Trophoblast cell (in vitro differentiated cells and primary cell): ENCODE results near the gene PIGL.

Experiments used
- DNase-seq, 2 donors: peaks; one replicate each; pipeline ENCODE4 v3.0.0-alpha.2; 2016
- H2AFZ ChIP-seq: 2 replicates; pipeline ENCODE4 v1.6.1; 2013; ENCODE audit warnings: low read length, moderate library complexity, mild to moderate bottlenecking; ENCODE audit not compliant: insufficient read depth, poor library complexity
- H2AK5ac ChIP-seq: 2 replicates; pipeline ENCODE4 v1.6.1; 2013; ENCODE audit warnings: mild to moderate bottlenecking, low read length
- H2BK120ac ChIP-seq: 2 replicates; pipeline ENCODE4 v1.6.1; 2013; ENCODE audit warnings: low read length, mild to moderate bottlenecking, moderate library complexity; ENCODE audit not compliant: insufficient read depth, poor library complexity
- H2BK12ac ChIP-seq: 2 replicates; pipeline ENCODE4 v1.6.1; 2013; ENCODE audit warnings: mild to moderate bottlenecking, low read length, moderate library complexity
- H2BK5ac ChIP-seq: 2 replicates; pipeline ENCODE4 v1.6.1; 2013; ENCODE audit warnings: low read length, low read depth, moderate library complexity, mild to moderate bottlenecking; ENCODE audit not compliant: poor library complexity
- H3K14ac ChIP-seq: 2 replicates; pipeline ENCODE4 v1.6.1; 2013; ENCODE audit warnings: mild to moderate bottlenecking, low read length
- H3K18ac ChIP-seq: 2 replicates; pipeline ENCODE4 v1.6.1; 2013; ENCODE audit warnings: mild to moderate bottlenecking, low read length
- H3K23ac ChIP-seq: 2 replicates; pipeline ENCODE4 v1.6.1; 2013; ENCODE audit warnings: low read length
- H3K27ac ChIP-seq: 2 replicates; pipeline ENCODE4 v1.5.1; 2013; ENCODE audit warnings: low read depth, mild to moderate bottlenecking, inconsistent platforms, low read length, moderate library complexity
- H3K27me3 ChIP-seq: 2 replicates; pipeline ENCODE4 v1.6.1; 2013; ENCODE audit warnings: inconsistent platforms, mild to moderate bottlenecking, low read length, moderate library complexity; ENCODE audit not compliant: insufficient read depth
- H3K36me3 ChIP-seq, 2 experiments: 1 replicate in 1 of 2; 2 replicates in 1 of 2; pipeline ENCODE4 v1.6.1; 2013; ENCODE audit warnings: low read length in 2 of 2, mild to moderate bottlenecking in 2 of 2, moderate library complexity in 1 of 2; ENCODE audit not compliant: insufficient read depth in 2 of 2, control insufficient read depth in 1 of 2
- H3K4ac ChIP-seq: 2 replicates; pipeline ENCODE4 v1.6.1; 2013; ENCODE audit warnings: low read depth, mild to moderate bottlenecking, low read length, moderate library complexity
- H3K4me1 ChIP-seq, 2 experiments: 1 replicate in 1 of 2; 2 replicates in 1 of 2; pipeline ENCODE4 v1.6.1; 2013; ENCODE audit warnings: low read length in 2 of 2, mild to moderate bottlenecking in 2 of 2, moderate library complexity in 1 of 2; ENCODE audit not compliant: insufficient read depth in 2 of 2, control insufficient read depth in 1 of 2
- H3K4me2 ChIP-seq: 2 replicates; pipeline ENCODE4 v1.6.1; 2013; ENCODE audit warnings: inconsistent platforms, mild to moderate bottlenecking, low read length, moderate library complexity
- H3K4me3 ChIP-seq: 2 replicates; pipeline ENCODE4 v1.5.1; 2013; ENCODE audit warnings: mild to moderate bottlenecking, low read depth, low read length, inconsistent platforms
- H3K79me1 ChIP-seq: one replicate; pipeline ENCODE4 v1.6.1; 2013; ENCODE audit warnings: low read length
- H3K79me2 ChIP-seq: 2 replicates; pipeline ENCODE4 v1.6.1; 2013; ENCODE audit warnings: low read length, mild to moderate bottlenecking; ENCODE audit not compliant: control insufficient read depth, insufficient read depth, poor library complexity
- H3K9ac ChIP-seq: 2 replicates; pipeline ENCODE4 v1.6.1; 2013; ENCODE audit warnings: mild to moderate bottlenecking, low read length
- H3K9me3 ChIP-seq: 2 replicates; pipeline ENCODE4 v1.6.1; 2013; ENCODE audit warnings: low read depth, mild to moderate bottlenecking, control low read depth, inconsistent platforms, low read length; ENCODE audit not compliant: insufficient read depth
- H4K12ac ChIP-seq: 2 replicates; pipeline ENCODE4 v1.6.1; 2013; ENCODE audit warnings: low read depth, mild to moderate bottlenecking, low read length, moderate library complexity
- H4K8ac ChIP-seq: 2 replicates; pipeline ENCODE4 v1.6.1; 2013; ENCODE audit warnings: low read depth, mild to moderate bottlenecking, low read length, moderate library complexity
- H4K91ac ChIP-seq: one replicate; pipeline ENCODE4 v1.6.1; 2013; ENCODE audit warnings: low read depth, mild to moderate bottlenecking, low read length, moderate library complexity
- WGBS: extraction: QIAGEN DNeasy Blood & Tissue Kit; methylation state at CpG from one replicate; pipeline ENCODE4 v1.1.7; 2013; ENCODE audit warnings: missing lambda C conversion rate; ENCODE audit not compliant: insufficient read length, insufficient coverage; ENCODE audit errors: extremely low coverage; 5-methylcytosine and 5-hydroxymethylcytosine counted together

The PIGL gene

GRCh38 chr17:16352667-16353316 lies 135.8 kb downstream of the PIGL start:
- H2BK5ac ChIP-seq: no peak overlapping the region
- no peak overlapping the region for H3K9ac ChIP-seq
- no peaks in the 10 kb centered on the region for H3K79me2 ChIP-seq
- no peak overlapping the region for H3K27ac ChIP-seq
- peaks cover 4% of the 10 kb centered on the region for H3K79me1 ChIP-seq
- peaks cover 2 to 4% of the 10 kb centered on the region in 2 experiments for H3K36me3 ChIP-seq
- H3K27me3 ChIP-seq: peaks cover 13% of the 10 kb centered on the region
- H3K4ac ChIP-seq: no peak overlapping the region
- peak overlapping the region; percentile 52 for H4K91ac ChIP-seq
- H3K18ac ChIP-seq: peak overlapping the region; percentile 71
- peak overlapping the region; percentile 72 for H3K4me3 ChIP-seq
- no peak for DNase-seq
- WGBS: no CpG with 5 or more reads among the region's 75 CpGs
- peak overlapping the region; percentile 86 for H3K4me2 ChIP-seq
- peak overlapping the region; percentile 40 for H4K12ac ChIP-seq
- H2AK5ac ChIP-seq: no peak overlapping the region
- H4K8ac ChIP-seq: peak overlapping the region; percentile 54
- H2AFZ ChIP-seq: peak overlapping the region; percentile 91
- H2BK120ac ChIP-seq: no peak overlapping the region
- no peak overlapping the region for H3K23ac ChIP-seq
- H3K4me1 ChIP-seq: peaks cover 3 to 6% of the 10 kb centered on the region in 2 experiments
- H3K9me3 ChIP-seq: no peaks in the 10 kb centered on the region
- H3K14ac ChIP-seq: peak overlapping the region; percentile 34
- no peak overlapping the region for H2BK12ac ChIP-seq

DNA sequence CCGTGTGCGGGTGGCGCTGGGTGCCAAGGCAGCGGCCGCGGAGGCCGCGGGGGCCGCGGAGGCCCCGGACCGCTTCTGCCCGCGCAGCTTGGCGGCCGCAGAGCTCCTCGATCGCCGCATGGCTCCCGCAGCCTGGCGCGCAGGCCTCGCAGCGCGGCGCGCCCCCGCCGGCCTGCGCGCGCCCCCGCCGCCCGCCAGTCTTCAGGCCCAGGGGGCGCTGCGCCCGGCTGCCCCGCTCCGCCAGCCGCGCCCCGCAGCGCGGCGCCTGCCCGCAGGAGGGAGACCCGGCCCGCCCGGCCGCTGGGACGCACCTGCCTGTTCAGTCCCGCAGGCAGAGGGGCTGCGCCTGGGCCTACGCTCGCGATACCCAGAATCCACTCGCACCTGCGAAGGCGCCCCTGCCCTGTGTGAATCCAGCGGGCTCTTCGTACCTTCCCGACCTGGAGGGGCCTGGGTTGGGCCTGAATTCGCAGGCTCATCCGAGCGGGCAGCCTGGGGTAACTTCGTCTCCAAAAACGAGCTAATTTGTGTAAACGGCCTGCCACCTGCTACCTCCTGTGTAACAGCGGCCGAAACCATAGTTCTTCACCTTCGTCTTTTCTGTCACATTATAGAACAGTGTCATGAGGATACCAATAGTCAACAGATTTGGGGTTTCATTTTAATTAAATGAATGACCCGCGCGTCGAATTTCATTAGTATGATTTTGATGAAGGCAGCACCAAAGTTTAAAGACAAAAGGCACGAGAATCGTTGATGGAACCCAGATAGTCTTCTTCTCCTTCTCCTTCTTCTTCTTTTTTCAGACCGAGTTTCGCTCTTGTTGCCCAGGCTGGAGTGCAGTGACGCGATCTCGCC lies 136.5 kb downstream of the PIGL start, which contains the start of gene CENPV:
Gene CENPV, minus strand, starts transcription at position 153 of the 858 bp plus-strand sequence. Its CDS starts 33 bp downstream, at position 120.
- DNase-seq: peak in 1 of 2 donors; percentile 40
- Histone ChIP-seq H4K8ac (peak within 1 kb of the TSS; percentile 69), H2AK5ac (no peak within 1 kb of the TSS), H3K23ac (no peak within 1 kb of the TSS), H3K36me3 (peaks cover 2 to 4% of the 10 kb centered on the region in 2 experiments), H3K4me2 (peak within 1 kb of the TSS; percentile 86), H3K18ac (peak within 1 kb of the TSS; percentile 71), H3K27me3 (peaks cover 13% of the 10 kb centered on the region), H3K79me2 (no peaks in the 10 kb centered on the region), H3K79me1 (peaks cover 4% of the 10 kb centered on the region), H4K12ac (peak within 1 kb of the TSS; percentile 40), H3K4me1 (peaks cover 3 to 6% of the 10 kb centered on the region in 2 experiments), H3K4ac (no peak within 1 kb of the TSS), H2AFZ (peak within 1 kb of the TSS; percentile 91), H3K27ac (no peak within 1 kb of the TSS), H2BK120ac (no peak within 1 kb of the TSS), H3K4me3 (peak within 1 kb of the TSS; percentile 72), H2BK12ac (no peak within 1 kb of the TSS), H2BK5ac (no peak within 1 kb of the TSS), H3K9me3 (no peaks in the 10 kb centered on the region), H3K9ac (no peak within 1 kb of the TSS), H4K91ac (peak within 1 kb of the TSS; percentile 52), H3K14ac (peak within 1 kb of the TSS; percentile 34)
- no CpG with 5 or more reads among the region's 83 CpGs for WGBS

- H3K4me2 ChIP-seq: no peak overlapping the region
- H2AFZ ChIP-seq: no peak overlapping the region
- no peak overlapping the region for H4K8ac ChIP-seq
- H4K91ac ChIP-seq: no peak overlapping the region
- peaks cover 3 to 6% of the 10 kb centered on the region in 2 experiments for H3K4me1 ChIP-seq
- no peak overlapping the region for H3K27ac ChIP-seq
- no peaks in the 10 kb centered on the region for H3K36me3 ChIP-seq
- no peaks in the 10 kb centered on the region for H3K9me3 ChIP-seq
- no peak overlapping the region for H2BK12ac ChIP-seq
- H3K23ac ChIP-seq: no peak overlapping the region
- peaks cover 4% of the 10 kb centered on the region for H3K79me1 ChIP-seq
- H2BK120ac ChIP-seq: no peak overlapping the region
- no peak overlapping the region for H2AK5ac ChIP-seq
- no peak for DNase-seq
- peaks cover 13% of the 10 kb centered on the region for H3K27me3 ChIP-seq
- H3K4ac ChIP-seq: no peak overlapping the region
- H2BK5ac ChIP-seq: no peak overlapping the region
- no peak overlapping the region for H3K4me3 ChIP-seq
- no peaks in the 10 kb centered on the region for H3K79me2 ChIP-seq
- H3K14ac ChIP-seq: no peak overlapping the region
- no peak overlapping the region for H3K9ac ChIP-seq
- no CpG with 5 or more reads among the region's 14 CpGs for WGBS
- no peak overlapping the region for H3K18ac ChIP-seq
- no peak overlapping the region for H4K12ac ChIP-seq
These were observed 137.6 kb downstream of the PIGL start for GRCh38 chr17:16354585-16354984.

DNA sequence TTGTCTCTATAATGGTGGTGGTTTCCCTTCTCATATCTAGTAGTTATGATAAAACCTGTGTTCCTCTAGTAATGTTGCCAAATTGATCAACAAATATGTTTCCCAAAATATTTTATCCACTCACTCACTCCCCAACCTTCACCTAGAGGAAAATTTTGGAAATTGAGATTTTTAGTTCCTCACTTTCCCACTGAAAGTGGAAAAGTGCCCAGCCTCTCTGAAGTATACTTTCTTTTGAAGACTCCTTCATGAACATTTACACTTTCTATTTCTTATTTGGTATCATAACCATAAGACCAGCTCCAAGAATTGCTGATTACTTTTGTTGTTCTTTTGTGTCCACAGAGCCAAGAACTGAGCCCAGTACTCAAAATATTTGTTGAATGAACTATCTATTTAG lies 141.4 kb downstream of the PIGL start:
- no peak overlapping the region for H3K9ac ChIP-seq
- H4K8ac ChIP-seq: no peak overlapping the region
- H3K27me3 ChIP-seq: no peaks in the 10 kb centered on the region
- H2BK120ac ChIP-seq: no peak overlapping the region
- H3K4me1 ChIP-seq: no peaks in the 10 kb centered on the region
- no peak overlapping the region for H2BK12ac ChIP-seq
- no peaks in the 10 kb centered on the region for H3K36me3 ChIP-seq
- H2BK5ac ChIP-seq: no peak overlapping the region
- H4K91ac ChIP-seq: no peak overlapping the region
- DNase-seq: no peak
- H3K27ac ChIP-seq: no peak overlapping the region
- H3K18ac ChIP-seq: no peak overlapping the region
- no peak overlapping the region for H2AFZ ChIP-seq
- H2AK5ac ChIP-seq: no peak overlapping the region
- H4K12ac ChIP-seq: no peak overlapping the region
- H3K4ac ChIP-seq: no peak overlapping the region
- H3K4me3 ChIP-seq: no peak overlapping the region
- no peaks in the 10 kb centered on the region for H3K79me2 ChIP-seq
- no peak overlapping the region for H3K4me2 ChIP-seq
- H3K14ac ChIP-seq: no peak overlapping the region
- no peaks in the 10 kb centered on the region for H3K79me1 ChIP-seq
- no peak overlapping the region for H3K23ac ChIP-seq
- H3K9me3 ChIP-seq: no peaks in the 10 kb centered on the region
